RKO (cell line): ENCODE data around the gene NCOA7.
A peak's percentile ranks its signal among the peaks of the same experiment; 100 is the strongest.
"Not testable (repeated sequence)": the region's sequence is repeated elsewhere in the genome, so short reads cannot be mapped to it uniquely, and the experiment has no call there.

Experiments used
- DNase-seq: peaks from one replicate; pipeline ENCODE4 v3.0.0-alpha.2; 2016; ENCODE audit warnings: low spot score

NCOA7 gene

GRCh38 chr6:125754566-125754965 lies 36.2 kb upstream of the NCOA7 start:
- no peak for DNase-seq

DNA sequence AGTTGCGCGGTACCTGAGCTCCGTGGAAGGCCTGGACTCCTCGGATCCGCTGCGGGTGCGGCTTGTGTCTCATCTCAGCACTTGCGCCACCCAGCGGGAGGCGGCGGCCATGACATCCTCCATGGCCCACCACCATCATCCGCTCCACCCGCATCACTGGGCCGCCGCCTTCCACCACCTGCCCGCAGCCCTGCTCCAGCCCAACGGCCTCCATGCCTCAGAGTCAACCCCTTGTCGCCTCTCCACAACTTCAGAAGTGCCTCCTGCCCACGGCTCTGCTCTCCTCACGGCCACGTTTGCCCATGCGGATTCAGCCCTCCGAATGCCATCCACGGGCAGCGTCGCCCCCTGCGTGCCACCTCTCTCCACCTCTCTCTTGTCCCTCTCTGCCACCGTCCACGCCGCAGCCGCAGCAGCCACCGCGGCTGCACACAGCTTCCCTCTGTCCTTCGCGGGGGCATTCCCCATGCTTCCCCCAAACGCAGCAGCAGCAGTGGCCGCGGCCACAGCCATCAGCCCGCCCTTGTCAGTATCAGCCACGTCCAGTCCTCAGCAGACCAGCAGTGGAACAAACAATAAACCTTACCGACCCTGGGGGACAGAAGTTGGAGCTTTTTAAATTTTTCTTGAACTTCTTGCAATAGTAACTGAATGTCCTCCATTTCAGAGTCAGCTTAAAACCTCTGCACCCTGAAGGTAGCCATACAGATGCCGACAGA lies 31.4 kb upstream of the NCOA7 start:
- no peak for DNase-seq

- DNase-seq: no peak
Observed at GRCh38 chr6:125759959-125760457, 30.8 kb upstream of the NCOA7 start.

DNA sequence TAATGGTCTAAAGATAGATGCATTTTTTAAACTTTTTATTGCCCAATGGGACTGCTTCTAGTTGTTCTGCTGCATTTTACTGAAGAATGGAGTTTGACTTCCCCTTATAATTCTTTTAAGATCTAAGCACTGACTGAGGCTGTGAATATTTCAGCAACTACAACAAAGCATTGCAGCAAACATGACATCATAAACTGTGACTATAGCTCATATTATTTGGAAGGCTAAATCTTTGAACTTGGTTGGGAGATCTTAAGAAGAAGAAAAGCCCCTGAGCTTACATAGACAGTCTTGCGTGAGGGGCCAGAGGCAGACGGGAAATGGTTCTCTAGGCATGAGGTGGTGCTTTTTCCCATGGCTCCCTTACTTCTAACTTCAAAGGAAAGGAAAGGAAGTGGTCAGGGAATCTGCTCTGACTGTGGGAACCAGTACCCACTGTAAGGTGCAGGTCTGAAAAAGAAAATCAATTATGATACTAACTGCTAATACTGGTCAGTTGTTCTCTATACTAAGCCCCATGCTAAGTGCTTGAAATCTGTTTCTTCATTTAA lies 26.6 kb upstream of the NCOA7 start:
- no peak for DNase-seq

GRCh38 chr6:125765944-125766343 lies 24.8 kb upstream of the NCOA7 start:
- DNase-seq: no peak

DNA sequence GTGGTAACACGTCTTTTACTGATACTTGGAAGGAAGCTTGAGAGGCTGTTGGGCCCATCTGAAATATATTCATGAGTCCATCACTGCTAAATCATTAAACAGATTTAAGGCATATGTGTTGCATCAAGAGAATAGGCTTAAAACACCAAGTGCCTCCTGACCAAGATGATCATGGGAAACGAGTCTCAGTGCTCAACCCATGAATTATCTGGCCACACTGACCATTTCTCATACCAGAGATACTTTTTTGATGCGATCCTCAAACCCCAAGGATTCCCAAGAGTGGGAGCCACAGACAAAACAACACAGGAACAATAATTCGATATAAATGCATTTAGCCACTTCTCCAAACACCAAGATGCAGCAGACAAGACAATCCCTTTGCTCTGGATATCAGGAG lies 24.1 kb upstream of the NCOA7 start:
- DNase-seq: no peak

GRCh38 chr6:125769147-125769783 lies 21.5 kb upstream of the NCOA7 start:
- no peak for DNase-seq

GRCh38 chr6:125773387-125774341 lies 17.1 kb upstream of the NCOA7 start:
- no peak for DNase-seq

DNA sequence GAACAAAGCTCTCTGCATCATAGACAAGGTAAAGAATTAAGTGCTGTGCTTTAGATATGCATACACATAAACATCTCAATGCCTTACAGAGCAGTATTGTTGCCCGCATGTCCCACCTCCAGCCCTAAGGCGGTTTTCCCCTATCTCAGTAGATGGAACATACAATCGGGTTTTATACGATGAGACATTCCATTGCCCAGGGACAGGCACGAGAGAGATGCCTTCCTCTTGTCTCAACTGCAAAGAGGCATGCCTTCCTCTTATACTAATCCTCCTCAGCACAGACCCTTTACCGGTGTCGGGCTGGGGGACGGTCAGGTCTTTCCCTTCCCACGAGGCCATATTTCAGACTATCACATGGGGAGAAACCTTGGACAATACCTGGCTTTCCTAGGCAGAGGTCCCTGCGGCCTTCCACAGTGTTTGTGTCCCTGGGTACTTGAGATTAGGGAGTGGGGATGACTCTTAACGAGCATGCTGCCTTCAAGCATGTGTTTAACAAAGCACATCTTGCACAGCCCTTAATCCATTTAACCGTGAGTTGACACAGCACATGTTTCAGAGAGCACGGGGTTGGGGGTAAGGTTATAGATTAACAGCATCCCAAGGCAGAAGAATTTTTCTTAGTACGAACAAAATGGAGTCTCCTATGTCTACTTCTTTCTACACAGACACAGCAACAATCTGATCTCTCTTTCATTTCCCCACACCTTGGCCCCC lies 14.5 kb upstream of the NCOA7 start:
- not testable (repeated sequence) for DNase-seq

GRCh38 chr6:125779924-125780539 lies 10.7 kb upstream of the NCOA7 start:
- DNase-seq: peak; percentile 97

DNA sequence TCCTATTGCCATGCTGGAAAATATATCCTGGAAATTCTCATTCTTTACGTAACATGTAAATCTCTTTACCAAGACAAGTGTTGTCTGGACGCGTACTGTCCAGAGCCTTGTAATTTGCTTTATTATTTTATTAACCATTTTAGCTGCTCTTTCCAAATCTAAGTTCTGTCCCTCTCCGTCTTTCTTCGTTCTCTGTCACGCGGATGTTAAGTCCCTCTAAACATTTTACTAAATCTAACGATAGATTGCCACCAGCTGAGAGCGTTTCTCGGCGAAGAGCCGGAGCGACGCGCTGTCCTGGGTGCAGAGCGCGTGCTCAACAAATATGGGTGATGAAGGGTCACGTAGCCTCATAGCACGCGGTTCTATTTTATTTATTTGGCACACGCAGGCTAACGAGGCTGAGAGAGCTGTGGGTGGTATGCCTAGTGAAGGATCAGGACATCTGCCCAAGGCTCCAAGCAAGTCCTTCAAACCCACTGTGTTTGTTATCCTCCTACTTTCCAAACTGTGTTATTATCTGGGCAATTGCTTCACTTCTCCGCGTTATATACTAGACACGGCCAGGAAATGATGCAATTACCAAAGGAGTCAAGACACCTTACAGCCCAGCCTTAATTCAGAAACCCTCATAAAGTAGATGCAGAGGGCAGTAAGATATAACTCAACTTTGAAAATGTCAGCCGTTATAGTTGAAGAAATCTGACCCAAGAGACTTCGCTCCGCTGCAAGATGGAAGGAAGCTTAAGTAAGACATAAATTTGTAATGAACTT lies 10.0 kb upstream of the NCOA7 start:
- DNase-seq: peak; percentile 89

DNA sequence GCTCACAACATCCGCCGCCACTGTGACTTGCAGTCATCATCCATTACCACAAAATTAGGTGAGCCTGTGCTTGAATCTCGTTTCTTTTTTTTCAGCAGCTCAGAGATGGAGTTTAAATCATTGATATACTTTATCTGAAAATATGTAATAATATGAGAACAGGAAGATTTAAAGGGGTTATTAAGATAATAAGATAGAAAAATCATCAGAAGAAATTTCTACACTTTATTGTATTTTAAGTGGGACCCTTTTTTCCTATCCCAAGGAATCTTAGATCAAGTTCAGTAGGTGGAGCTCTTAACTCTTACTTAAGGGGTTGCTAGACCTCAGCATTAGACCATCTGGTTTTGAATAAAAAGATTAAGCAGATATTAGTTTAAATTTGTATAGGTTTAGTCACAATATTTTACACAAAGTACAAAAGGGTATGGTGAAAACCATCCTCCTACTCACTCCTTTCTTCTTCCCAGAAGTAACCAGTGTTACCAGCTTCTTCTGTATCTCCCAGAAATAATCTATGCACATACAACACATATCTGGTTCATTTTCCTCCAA lies 9.4 kb upstream of the NCOA7 start:
- DNase-seq: peak; percentile 60

DNA sequence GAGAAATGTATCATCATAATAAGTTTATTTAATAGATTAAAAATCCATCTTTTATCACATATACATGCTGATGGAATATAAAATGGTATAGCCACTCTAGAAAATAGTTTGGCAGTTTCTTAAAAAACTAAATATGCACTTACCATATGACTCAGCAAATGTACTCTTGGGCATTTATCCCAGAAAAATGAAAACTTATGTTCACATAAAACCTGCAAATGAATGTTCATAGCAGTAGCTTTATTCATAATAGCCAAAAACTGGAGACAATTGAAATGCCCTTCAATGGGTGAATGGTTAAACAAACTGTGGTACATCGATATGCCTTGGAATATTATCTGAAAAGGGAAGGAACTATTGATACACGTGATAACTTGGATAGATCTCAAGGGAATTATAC lies 6.4 kb upstream of the NCOA7 start:
- no peak for DNase-seq

DNA sequence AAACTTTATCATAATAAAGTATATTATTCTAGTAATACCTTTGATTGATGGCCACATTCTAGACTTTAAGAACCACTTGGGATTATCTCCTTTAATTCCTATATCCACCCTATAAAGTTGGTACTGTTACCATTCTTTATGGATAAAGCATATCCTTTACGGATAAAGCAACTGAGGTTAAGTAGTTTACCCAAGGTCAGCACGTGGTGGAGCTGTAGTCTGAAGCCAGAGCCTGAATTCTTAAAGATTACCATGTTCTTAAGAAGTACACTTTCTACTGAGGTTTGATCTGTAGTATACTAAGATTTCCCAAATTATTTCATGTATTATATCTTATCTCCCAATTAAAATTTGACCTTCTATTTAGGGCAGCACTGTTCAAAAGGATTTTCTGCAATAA lies 3.0 kb upstream of the NCOA7 start:
- no peak for DNase-seq

DNA sequence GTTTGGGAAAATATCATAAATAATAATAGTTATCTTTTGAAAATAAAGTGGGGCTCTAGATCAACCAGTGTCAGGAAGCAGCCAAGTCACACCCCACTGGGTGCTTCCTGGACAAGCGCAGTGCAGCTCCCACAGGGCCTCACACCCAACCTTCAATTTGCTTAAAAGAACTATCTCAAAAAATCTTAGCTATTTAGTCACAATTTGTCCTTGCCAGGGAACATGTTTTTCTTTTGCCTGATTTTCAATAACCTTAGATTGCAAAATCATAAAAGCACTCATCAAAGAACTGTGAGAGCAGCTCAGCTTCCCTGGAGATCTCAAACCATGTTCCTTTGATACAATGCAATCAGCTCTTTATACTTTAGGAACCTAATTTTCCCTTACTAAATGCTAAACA lies 1.6 kb upstream of the NCOA7 start:
- no peak for DNase-seq

GRCh38 chr6:125789576-125790357 lies 993 bp upstream of the NCOA7 start:
- DNase-seq: peak; percentile 64

- DNase-seq: peak; percentile 86
Observed at GRCh38 chr6:125791151-125791819, 525 bp downstream of the NCOA7 start.

- DNase-seq: no peak
Observed at GRCh38 chr6:125791820-125792165, 1.0 kb downstream of the NCOA7 start.

- DNase-seq: no peak
Observed at GRCh38 chr6:125792172-125792571, 1.4 kb downstream of the NCOA7 start.
